Limb (tissue), 2 donors: Measurements from ENCODE around the gene MTSS2.
"Not testable (repeated sequence)": the region's sequence is repeated elsewhere in the genome, so short reads cannot be mapped to it uniquely, and the experiment has no call there.

Experiments used
- DNase-seq, 2 donors: peaks; one replicate each; pipeline ENCODE4 v3.0.0-alpha.2; 2016; ENCODE audit errors: extremely low spot score in 2 of 2

MTSS2 gene

DNA sequence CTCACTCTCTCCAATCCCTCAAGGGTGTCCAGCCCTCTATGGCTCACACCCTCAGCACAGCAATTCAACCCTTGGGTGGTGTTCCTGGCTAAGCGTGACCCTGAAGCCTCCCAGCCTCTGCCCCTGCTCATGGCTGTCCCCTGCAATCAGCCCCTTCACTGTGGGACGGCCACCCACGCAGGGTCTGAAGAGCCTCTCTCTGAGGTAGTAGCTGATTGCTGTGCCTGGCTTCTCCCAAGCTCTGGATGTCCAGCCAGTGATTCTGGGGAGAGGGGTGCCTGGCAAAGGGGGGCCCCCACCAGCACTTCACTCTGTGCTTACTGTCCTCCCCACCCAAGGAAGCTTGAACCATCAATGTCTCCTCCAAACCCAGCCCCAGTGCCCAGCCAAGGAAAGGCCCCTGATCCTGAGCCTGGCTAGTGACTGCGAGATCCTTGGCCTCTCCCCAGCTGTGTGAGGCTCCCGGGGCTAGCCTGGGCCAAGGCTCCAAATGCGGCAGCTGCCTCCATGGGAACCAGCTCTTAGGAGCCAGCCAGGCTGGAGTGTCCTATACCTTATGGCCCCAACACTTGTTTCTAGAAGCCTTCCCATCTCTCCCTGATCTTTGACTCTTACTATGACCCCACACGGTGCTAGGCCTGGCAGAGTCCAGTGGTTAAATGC, 9.9 kb downstream of the MTSS2 start:
- no peak for DNase-seq

DNA sequence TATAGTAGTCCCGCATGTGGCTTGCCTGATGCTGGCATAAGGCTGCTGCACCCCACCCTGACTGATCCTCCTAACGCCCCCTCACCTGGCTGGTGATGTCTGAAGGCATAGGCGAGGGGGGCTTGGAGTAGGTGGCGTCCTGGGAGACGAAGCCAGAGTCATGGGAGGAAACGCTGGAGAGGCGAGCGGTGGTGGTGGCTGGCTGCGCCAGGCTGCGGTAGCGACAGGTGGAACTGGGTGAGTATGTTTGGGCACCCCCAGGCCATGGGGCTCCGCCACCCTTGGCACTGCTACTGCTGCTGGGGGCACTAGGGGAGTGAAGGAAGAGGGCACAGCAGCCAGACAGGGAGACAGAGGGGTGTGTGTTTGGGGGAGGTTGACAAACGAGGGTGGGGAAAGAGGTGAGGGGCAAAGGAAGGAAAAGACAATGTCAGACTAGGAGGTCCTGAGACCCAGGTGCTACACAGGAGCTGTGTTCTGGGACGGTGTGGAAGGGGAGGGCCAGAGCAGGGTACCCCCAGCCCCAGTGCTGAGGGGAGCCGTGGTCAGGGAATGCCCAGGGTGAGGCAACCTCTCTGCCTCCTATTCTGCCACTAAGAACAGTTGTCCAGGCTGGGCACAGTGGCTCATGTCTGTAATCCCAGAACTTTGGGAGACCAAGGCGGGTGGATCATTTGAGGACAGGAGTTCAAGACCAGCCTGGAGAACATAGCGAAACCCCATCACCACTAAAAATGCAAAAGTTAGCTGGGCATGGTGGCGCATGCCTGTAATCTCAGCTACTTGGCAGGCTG, 11.4 kb downstream of the MTSS2 start:
- DNase-seq = peak in 1 of 2 donors; percentile 26

DNA sequence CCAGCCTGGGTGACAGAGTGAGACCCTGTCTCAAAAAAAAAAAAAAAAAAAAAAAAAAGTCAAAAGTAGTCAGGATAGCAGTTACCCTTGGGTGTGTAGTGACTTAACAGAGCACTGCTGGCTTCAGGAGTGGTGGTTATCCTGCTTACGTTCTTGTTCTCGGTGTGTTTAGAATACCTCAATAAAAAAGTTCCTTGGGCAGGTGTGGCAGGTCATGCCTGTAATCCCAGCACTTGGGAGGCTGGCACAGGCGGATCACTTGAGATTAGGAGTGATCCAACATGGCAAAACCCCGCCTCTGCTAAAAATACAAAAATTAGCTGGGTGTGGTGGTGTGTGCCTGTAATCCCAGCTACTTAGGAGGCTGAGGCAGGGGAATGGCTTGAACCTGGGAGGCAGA, 14.9 kb downstream of the MTSS2 start:
- not testable (repeated sequence) for DNase-seq

DNA sequence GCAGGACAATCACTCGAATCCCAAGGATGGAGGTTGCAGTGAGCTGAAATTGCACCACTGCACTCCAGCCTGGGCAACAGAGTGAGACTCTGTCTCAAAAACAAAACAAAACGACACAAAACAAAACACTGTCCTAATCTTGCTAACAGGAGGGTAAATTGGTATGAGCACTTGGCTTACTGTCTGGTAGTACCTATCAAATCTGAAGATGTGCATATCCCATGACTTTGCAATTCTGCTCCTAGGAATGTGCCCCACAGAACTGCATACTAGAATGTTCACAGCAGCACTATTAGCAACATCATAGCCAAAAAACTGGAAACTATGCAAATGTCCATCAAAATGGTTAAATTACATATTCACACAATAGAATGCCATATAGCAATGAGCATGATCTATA, 15.7 kb downstream of the MTSS2 start:
- no peak for DNase-seq

DNA sequence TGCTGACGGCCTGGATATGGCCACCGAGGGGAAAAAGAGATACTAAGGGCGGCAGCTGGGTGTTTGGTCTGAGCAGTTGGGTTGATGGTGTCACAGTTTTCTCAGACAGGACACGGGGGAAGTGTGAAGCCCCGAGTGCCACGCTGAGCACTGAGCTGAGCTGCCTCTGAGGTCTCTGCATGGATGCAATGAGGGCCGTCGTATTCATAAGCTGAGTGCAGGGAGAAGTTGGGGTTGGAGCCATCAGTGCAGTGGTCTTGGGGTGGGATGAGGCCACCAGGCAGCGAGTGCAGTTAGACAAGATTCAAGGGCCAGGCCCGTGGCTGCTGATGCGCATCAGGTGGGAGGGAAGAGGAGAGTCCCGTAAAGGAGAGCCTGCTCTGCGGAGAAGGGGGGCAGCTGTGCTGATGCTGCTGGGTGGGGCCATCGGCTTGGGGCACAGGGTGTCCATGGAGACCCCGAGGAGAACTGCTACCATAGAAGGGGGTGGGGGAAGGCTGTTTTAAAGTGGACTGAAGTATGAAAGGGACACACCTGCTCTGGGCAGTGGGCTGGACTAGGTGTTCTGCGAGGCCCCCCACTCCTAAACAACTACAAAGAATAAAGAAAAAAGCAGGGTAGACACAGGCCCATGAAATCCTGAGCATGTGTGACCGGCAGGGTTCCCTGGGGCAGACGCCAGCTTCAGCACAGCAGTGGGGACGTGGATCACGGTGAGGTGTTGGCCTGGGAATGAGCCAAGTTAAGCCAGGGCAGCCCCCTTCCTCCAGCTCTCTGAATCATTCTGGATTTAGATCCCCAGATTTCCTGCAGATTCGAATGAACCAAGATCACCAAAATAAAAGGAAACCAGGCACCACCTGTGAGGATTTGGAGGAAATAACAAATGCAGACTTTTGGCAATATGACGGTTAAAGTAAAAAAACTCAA, 19.8 kb downstream of the MTSS2 start:
- no peak for DNase-seq

DNA sequence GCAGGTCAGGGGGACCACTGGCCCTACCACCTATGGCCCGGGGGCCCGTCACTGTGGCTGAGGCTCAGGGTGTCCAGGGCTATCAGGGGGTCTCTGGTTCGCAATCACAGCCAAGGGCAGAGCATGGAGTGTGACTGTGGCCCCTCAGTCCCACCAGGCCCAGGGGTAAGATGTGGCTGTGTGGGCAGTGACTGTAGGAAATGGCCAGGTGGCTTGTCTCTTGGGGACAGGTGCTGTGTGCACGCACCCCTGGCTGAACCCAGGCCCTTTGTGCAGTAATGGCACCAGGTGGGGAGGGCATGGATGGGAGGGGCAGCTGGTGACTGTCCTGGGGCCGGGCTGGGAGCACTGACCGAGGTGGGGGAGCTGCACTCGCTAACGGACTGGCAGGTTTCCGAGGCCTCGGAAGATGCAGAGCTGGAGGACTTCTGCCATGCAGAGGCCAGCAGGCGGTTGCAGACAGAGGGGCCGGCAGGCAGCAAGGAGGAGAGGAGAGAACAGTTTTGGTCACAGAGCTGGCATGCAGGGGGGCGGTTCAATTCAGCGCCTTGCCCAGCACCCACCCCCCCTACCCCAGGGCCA, 20.6 kb downstream of the MTSS2 start:
- peak in 1 of 2 donors; percentile 25 for DNase-seq

DNA sequence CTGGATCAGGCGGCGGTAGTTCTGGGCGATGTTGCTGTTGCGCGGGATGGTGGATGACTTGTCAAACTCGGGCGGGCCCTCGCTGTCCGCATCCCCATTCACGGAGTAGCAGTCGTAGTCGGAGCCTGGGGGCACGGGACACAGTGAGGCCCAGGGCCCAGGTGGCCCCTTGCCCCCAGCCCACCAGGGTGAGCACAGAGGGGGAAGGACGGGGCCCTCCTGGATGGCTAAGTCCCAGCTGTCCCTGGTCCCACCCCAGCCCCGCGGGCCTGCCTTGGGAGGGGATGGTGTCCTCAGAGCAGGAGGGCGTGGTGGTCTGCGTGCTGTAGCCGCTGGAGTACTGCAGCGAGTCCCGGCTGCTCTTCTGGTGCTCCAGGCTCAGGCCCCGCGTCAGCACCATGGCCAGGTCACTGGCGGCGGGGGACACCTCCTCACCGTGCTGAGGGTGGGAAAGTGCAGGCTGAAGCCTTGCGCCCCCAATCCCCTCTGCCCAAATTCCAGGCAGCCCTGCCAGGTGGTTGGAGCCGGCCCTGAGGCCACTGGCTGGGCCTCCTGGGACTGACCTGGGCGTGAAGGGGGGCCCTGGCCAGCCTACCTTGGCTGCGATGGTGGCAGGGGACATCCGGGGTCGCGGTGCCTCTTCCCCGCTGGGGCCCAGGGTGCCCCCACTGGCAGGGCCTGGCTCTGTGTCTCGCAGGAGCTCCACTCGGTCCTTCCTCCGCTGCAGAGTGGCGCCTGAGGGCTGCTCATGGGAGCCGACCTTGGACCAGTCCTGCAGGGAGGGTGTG, 21.3 kb downstream of the MTSS2 start:
- DNase-seq = peak in 1 of 2 donors; percentile 35

DNA sequence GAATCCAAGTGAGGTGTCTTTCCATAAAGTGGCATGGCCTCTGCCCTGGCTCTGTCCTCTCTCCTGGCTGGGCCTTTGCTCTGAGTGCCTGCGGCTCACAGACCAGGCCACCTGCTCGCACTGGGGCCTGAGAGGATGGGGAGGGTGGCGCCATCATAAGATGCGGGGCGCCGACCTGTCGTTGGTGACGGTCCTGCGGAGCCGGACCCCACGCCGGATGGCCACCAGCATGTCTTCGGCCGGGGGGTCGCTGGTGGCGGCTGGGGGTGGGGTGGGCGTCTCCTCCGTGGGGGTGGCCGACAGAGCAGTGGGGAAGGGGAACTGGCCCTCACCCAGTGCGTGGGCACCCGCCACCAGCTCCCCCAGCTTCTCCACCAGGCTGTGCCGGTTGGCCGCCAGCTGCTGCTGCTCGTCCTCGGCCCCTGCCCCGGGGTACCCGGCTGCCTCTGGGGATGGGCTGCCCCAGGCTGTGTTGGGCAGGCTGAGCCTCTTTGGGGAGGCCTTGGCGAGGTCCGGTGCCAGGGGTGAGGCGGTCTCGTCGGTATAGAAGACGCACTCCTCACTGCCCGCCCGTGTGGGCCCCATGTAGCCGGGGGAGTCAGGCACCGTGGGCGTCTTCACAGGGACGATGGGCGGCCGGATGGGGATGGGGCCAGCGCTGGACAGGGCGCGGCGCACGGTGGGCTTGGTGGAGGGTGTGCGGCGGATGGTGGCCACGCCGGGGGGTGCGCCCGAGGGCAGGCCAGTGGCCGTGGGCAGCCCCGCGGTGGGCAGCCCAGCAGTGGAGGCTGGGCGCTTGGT, 22.1 kb downstream of the MTSS2 start:
- DNase-seq = peak in 1 of 2 donors; percentile 34

DNA sequence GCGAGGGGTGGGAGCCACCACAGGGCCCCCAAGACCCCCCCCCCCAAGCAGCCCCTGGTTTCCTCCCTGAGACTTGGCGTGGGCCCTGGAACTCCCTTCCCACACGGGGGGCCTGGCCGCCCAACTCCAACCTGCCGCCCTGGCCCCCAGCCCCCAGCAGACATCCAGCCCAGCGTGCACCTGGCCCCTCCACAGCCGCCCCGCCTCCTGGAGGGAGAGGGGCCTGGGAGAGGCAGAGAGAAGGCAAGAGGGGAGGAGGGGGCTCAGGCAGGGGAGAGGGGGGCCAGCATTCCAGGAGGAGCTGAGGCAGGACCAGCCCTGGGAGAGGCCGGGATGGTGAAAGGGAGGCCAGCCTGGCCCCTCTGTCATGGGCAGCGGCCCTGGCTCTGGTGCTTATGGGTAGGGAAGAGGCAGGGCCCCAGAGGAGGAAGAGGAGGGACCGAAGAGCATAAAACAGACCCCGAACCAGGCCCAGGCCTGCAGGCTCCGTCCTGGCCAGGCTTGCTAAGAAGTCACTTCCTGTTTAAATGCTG, 22.8 kb downstream of the MTSS2 start:
- DNase-seq = no peak

DNA sequence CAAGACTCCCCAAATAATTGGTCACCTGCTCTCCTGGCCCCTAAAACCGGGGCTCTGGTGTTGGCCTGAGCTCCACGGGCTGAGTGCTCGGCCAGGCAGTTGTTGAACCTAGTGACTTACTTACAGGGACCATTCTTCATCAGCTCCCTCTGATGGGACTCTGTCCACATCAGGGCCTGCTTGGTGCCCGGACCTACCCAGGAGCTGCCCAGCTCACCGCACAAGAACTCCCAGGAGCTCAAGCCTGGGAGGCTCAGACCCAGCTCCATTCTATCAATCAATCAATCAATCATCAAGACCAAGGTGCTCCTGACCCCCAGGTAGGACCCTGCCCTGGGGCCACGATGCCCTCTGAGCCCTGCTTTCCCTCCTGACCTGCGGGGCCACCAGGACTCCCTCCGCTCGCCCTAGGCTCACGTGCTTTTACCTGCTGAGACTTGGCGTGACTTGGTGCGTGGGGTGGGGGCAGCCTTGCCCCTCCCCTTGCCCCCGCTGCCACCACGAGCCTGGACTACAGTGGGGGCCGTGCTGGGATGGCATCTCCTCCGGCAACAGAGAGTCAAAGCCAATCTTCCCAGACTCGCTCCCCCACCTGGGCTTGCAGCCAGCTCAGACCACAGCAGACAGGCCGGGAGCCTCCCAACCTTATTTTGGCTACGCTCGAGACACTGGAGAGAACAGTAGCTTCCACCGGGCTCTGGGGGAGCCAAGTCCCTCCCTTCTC, 23.8 kb downstream of the MTSS2 start:
- DNase-seq = peak in 1 of 2 donors; percentile 73

DNA sequence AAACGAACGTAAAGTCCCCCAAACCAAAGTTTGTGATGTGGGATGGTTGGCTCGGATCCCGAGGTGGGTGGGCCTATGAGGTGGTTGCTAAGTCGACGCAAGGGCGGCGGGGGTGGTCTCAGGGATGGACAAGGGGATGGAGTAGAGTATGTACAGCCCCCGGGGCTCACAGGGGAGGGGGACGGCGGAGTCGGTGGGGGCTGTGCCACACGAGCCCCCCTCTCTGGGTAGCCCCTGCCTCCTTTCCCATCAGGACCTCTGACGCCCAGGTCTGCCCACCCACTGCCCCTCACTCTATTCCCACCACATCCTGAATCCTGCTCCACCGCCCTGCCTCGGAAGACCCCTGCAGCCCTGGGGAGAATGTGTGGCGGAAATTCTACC, 24.3 kb downstream of the MTSS2 start:
- peak in 1 of 2 donors; percentile 64 for DNase-seq

DNA sequence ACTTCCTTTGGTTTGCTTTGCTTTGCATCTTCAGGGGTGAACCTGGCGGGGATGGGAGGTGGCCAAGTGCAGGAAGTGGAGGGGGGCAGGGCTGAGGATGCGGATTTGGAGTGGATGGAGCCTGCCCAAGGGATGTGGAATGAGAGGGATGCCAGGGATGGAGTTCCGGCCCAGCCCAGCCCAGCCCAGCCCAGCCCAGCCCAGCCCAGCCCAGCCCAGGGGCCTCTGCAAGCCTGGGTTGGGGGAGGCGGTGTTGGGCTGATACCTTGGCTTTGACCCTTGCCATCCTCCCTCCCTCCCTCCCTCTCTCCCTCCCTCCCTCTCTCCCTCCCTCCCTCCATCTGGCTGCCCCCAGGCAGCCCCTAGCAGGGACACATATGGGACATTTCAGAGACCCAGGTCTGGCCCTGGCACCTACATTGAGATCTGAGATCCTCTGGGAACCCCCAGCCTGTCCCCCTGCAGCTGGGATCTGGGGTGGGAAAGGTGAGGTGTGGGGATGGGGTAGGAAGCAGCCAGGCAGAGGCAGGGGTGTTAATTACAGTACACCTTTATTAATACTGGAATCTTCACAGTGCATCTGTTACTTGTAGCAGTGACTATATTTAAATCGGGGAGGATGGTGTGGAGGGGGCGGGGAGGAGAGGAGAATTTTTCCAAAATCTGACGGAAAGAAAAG, 25.0 kb downstream of the MTSS2 start:
- DNase-seq = no peak

DNA sequence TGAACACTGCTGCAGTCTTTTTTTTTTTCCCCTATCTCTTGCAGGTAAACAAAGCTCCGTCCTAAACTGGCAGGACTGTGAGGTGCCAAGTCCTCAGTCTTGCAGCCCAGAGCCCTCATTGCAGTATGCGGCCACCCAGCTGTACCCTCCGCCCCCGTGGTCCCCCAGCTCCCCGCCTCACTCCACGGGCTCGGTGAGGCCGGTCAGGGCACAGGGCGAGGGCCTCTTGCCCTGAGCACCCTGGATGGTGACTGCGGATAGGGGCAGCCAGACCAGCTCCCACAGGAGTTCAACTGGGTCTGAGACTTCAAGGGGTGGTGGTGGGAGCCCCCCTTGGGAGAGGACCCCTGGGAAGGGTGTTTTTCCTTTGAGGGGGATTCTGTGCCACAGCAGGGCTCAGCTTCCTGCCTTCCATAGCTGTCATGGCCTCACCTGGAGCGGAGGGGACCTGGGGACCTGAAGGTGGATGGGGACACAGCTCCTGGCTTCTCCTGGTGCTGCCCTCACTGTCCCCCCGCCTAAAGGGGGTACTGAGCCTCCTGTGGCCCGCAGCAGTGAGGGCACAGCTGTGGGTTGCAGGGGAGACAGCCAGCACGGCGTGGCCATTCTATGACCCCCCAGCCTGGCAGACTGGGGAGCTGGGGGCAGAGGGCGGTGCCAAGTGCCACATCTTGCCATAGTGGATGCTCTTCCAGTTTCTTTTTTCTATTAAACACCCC, 25.7 kb downstream of the MTSS2 start:
- DNase-seq = no peak

DNA sequence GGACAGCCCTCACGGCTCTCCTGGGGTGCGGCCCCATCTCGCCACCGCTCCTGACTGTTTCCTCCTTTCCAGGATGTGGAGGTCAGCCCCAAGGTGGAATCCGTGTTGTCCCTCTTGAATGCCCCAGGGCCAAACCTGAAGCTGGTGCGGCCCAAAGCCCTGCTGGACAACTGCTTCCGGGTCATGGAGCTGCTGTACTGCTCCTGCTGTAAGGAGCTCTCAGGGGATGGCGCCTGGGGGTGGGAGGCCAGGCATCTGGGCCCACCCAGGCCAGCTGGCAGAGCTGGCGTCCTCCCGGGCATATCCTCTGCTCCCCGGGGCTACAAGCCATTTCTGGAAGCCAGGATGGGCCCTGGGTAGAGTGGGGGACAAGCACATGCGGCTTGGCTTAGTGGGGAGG, 26.3 kb downstream of the MTSS2 start:
- no peak for DNase-seq

DNA sequence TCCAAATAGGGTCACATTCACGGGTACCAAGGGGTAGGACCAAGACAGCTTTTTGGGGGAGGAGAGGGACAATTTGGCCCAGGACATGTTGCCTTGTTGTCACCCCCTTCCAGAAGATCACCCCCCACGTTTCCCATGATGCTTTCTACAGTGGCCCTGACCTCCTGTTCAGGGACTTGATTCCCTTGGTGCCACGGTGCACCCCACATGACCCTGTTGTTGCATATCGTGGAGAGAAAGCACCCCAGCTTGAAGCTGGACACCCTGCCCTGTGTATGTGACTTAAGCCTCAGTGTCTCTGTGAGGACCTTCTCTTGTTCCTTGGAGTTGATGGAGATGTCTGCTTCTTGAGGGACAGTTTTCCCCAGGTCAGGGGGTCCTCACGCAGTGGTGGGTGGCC, 26.9 kb downstream of the MTSS2 start:
- no peak for DNase-seq

DNA sequence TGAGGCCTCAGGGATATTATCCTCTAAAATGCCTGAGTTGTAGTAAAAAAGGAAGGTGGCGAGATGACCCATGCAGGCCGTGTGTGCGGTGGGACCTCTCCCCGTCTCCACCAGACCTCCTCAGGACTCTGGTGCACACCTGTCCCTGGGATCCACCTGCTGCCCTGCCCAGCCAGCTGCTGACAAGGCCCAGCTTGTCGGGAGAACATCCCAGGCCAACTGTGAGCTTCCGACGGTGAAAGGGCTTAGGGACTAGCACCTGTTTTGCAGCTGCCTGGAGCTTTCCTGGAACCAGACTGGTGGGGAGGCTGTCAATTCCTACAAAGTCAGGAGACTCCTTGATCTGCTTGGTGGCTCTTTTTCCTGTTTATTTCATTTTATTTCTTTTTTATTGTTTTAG, 27.9 kb downstream of the MTSS2 start:
- no peak for DNase-seq

DNA sequence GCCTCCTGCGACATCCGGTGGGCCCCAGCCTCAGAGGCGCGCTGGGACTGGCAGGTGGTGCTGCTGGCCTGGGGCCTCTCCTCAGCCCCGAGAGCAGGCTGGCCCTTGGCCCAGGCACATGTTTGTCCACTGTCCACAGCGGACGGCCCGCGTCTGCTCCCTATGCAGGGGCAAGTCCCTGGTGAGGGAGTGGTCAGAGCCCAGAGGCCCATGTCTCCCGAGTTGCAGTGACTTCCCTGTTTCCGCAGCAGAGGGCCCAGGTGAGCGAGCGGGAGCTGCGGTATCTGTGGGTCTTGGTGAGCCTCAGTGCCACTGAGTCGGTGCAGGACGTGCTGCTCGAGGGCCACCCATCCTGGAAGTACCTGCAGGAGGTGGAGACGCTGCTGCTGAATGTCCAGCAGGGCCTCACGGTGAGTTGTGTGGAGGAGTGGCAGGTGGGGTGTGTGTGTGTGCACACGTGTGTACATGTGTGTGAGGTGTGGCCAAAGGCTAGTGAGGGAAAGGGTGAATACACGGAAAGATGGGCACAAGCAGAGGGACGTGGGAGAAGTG, 29.1 kb downstream of the MTSS2 start:
- no peak for DNase-seq
